HepG2 (cell line): ENCODE measurements around the gene BCL2L2. TPM values are rescaled to one million over a fixed set of nuclear protein-coding genes. Genes with fewer than 3 reads are reported as not detected.

ENCODE experiments used
- AFF4 ChIP-seq: sonication (generic); formaldehyde crosslinking; IDR thresholded peaks from 2 replicates; pipeline ENCODE4 v1.4.0; 2020; ENCODE audit warnings: missing genetic modification reagents
- AGO2 ChIP-seq: fragments of 200-400 bp; formaldehyde crosslinking; optimal IDR thresholded peaks from 2 replicates; pipeline ENCODE3; 2017; ENCODE audit warnings: mild to moderate bottlenecking, low read depth, low read length, moderate library complexity
- BCL6 ChIP-seq: IDR thresholded peaks from 2 replicates; pipeline ENCODE4 v1.6.1; 2016; ENCODE audit warnings: missing genetic modification reagents, missing compliant biosample characterization
- ERF ChIP-seq: IDR thresholded peaks from 2 replicates; pipeline ENCODE4 v1.6.1; 2018; ENCODE audit warnings: missing biosample characterization, missing genetic modification reagents
- FOSL1 ChIP-seq: sonication (generic); formaldehyde crosslinking; IDR thresholded peaks from 2 replicates; pipeline ENCODE4 v1.9.0; 2021; ENCODE audit warnings: missing genetic modification reagents, borderline replicate concordance
- GFI1 ChIP-seq: sonication (generic); formaldehyde crosslinking; IDR thresholded peaks from 2 replicates; pipeline ENCODE4 v1.5.0; 2020; ENCODE audit warnings: missing genetic modification reagents, mild to moderate bottlenecking, borderline replicate concordance
- MIXL1 ChIP-seq: IDR thresholded peaks from 2 replicates; pipeline ENCODE4 v1.6.1; 2016
- NFE2L1 ChIP-seq: sonication (generic); formaldehyde crosslinking; IDR thresholded peaks from 2 replicates; pipeline ENCODE4 v1.4.0; 2020; ENCODE audit warnings: missing genetic modification reagents, mild to moderate bottlenecking, borderline replicate concordance
- RERE ChIP-seq: IDR thresholded peaks from 2 replicates; pipeline ENCODE4 v1.6.1; 2016; ENCODE audit warnings: low read depth, missing genetic modification reagents, missing compliant biosample characterization
- SALL2 ChIP-seq: sonication (generic); formaldehyde crosslinking; IDR thresholded peaks from 2 replicates; pipeline ENCODE4 v1.8.1; 2023; ENCODE audit warnings: mild to moderate bottlenecking, missing genetic modification reagents, inconsistent platforms
- TBX2 ChIP-seq: sonication (generic); formaldehyde crosslinking; IDR thresholded peaks from 2 replicates; pipeline ENCODE4 v1.5.0; 2020; ENCODE audit warnings: missing genetic modification reagents, mild to moderate bottlenecking, borderline replicate concordance
- ZFP62 ChIP-seq: sonication (generic); formaldehyde crosslinking; IDR thresholded peaks from 2 replicates; pipeline ENCODE4 v1.4.0; 2020; ENCODE audit warnings: missing genetic modification reagents
- ZNF331 ChIP-seq: sonication (generic); formaldehyde crosslinking; IDR thresholded peaks from 2 replicates; pipeline ENCODE4 v1.4.0; 2020; ENCODE audit warnings: missing genetic modification reagents
- ZNF34 ChIP-seq: sonication (generic); formaldehyde crosslinking; IDR thresholded peaks from 2 replicates; pipeline ENCODE4 v1.4.0; 2020; ENCODE audit warnings: mild to moderate bottlenecking, missing genetic modification reagents, borderline replicate concordance
- polyA plus RNA-seq, 8 experiments: library from polyadenylated mRNA; depleted of rRNA in 3 of 8; stranded (reverse) in 7 of 8; unstranded in 1 of 8; fragments of >200 nt; fragmentation: Illumina TruSeq in 4 of 8; extraction: Trizol in 4 of 8; gene quantifications; 2 replicates each; pipeline versions ENCODE4 v1.2.1 to v1.2.3, GENCODE V29; 2011 to 2016; ENCODE audit warnings: low read depth in 4 of 8, missing spikeins in 1 of 8, mixed read lengths in 1 of 8; ENCODE audit not compliant: insufficient read depth in 1 of 8
- total RNA-seq, 5 experiments: library from RNA; depleted of rRNA; stranded (reverse); fragments of >200 nt; fragmentation: Illumina TruSeq; extraction: Trizol; gene quantifications; 2 replicates each; pipeline ENCODE4 v1.2.3, GENCODE V29; 2016; ENCODE audit warnings: low read depth in 1 of 5
- TF ChIP-seq, protein P1 (sequence below), 2 experiments: sonication (generic) in 1 of 2; formaldehyde crosslinking in 1 of 2; IDR thresholded peaks; 2 replicates each; pipeline versions ENCODE4 v1.5.1 to v1.6.1; 2011 to 2020; ENCODE audit warnings: borderline replicate concordance in 1 of 2, low read depth in 1 of 2, low read length in 1 of 2, mild to moderate bottlenecking in 1 of 2, missing genetic modification reagents in 1 of 2, moderate library complexity in 1 of 2
- TF ChIP-seq, protein P2 (sequence below): IDR thresholded peaks from 2 replicates; pipeline ENCODE4 v1.6.1; 2016; ENCODE audit warnings: missing compliant biosample characterization, missing genetic modification reagents, borderline replicate concordance

BCL2L2 gene
- total and polyA plus RNA-seq, 2 of the 13 experiments (the other 11 are each of a cell fraction or from before 2014, with no cell fraction given) = 28.1 to 49.8 TPM

DNA sequence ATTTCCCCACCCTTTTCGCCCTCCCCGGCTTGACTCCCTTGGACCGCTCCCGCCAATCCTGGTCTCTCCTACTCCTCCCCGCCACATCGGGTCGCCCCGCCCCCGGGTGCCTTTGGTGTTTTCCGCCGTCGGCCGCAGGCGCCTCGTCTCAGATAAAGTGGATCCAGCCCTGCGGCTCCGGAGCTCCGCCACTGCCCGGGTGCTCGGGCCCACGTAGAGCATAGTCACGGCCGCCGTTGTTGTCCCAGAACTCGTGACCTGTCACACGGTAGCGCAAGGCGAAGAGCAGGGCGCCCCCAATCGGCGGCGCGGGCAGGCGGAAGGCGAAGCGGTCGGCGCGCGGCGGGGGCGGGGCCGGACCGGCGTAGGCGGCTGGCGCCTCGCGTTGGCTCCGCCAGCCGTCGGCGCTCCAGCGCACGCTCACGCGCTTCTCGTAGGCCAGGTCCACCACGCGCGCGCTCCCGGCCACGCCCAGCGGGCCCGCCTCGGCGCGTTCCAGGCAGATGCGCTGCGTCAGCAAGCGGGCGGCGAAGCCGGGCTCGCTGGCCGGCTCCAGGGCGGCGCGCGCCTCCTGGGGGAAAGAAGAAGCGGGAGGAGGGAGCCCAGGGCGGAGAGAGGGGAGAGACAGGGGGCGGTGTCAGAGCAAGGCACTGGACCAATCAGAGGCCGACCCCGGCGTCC is 5.2 kb upstream of the BCL2L2 start (continued):
- TF ChIP-seq RERE (CRISPR knock-in tag) = peak; percentile 85; the same call in 1 of the 2 replicates
- TF ChIP-seq AFF4 = peak; percentile 22; the same call in 1 of the 2 replicates
- peak; percentile 85 for TF ChIP-seq MIXL1 (CRISPR knock-in tag)
- TF ChIP-seq ERF = peak; percentile 94
- TF ChIP-seq, protein P1, sequence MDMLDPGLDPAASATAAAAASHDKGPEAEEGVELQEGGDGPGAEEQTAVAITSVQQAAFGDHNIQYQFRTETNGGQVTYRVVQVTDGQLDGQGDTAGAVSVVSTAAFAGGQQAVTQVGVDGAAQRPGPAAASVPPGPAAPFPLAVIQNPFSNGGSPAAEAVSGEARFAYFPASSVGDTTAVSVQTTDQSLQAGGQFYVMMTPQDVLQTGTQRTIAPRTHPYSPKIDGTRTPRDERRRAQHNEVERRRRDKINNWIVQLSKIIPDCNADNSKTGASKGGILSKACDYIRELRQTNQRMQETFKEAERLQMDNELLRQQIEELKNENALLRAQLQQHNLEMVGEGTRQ (IDR thresholded peaks at IDR 0.05; ENCODE audit: low read depth, low read length) = 0 out of 2 replicates have a peak, but pooled peaks have one; percentile 56
- TF ChIP-seq, protein P1 (CRISPR knock-in tag; IDR thresholded peaks at IDR 0.05; ENCODE audit: borderline replicate concordance) = no peak
- TF ChIP-seq SALL2 (CRISPR knock-in tag) = peak; percentile 68; the same call in 1 of the 2 replicates
- no peak for TF ChIP-seq ZFP62 (CRISPR knock-in tag)
- no peak for TF ChIP-seq GFI1 (CRISPR knock-in tag)
- peak; percentile 84; the same call in 1 of the 2 replicates for TF ChIP-seq ZNF34
- peak; percentile 64; the same call in 1 of the 2 replicates for TF ChIP-seq BCL6 (CRISPR knock-in tag)
- peak; percentile 95 for TF ChIP-seq ZNF331
- TF ChIP-seq NFE2L1 (CRISPR knock-in tag) = peak; percentile 84; the same call in 1 of the 2 replicates
- no peak for TF ChIP-seq AGO2
- peak; percentile 68; the same call in 1 of the 2 replicates for TF ChIP-seq TBX2 (CRISPR knock-in tag)
- TF ChIP-seq FOSL1 = no peak
- TF ChIP-seq, protein P2, sequence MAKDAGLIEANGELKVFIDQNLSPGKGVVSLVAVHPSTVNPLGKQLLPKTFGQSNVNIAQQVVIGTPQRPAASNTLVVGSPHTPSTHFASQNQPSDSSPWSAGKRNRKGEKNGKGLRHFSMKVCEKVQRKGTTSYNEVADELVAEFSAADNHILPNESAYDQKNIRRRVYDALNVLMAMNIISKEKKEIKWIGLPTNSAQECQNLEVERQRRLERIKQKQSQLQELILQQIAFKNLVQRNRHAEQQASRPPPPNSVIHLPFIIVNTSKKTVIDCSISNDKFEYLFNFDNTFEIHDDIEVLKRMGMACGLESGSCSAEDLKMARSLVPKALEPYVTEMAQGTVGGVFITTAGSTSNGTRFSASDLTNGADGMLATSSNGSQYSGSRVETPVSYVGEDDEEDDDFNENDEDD (CRISPR knock-in tag) = peak; percentile 94
